Hepatic stellate cell (primary cell): ENCODE results near the gene DCAF11.
A peak's percentile ranks its signal among the peaks of the same experiment; 100 is the strongest.

Experiments used
- DNase-seq: peaks from one replicate; pipeline ENCODE4 v3.0.0; 2011; ENCODE audit warnings: low spot score

Gene DCAF11

GRCh38 chr14:24121210-24121609 lies 6.6 kb downstream of the DCAF11 start:
- no peak for DNase-seq

DNA sequence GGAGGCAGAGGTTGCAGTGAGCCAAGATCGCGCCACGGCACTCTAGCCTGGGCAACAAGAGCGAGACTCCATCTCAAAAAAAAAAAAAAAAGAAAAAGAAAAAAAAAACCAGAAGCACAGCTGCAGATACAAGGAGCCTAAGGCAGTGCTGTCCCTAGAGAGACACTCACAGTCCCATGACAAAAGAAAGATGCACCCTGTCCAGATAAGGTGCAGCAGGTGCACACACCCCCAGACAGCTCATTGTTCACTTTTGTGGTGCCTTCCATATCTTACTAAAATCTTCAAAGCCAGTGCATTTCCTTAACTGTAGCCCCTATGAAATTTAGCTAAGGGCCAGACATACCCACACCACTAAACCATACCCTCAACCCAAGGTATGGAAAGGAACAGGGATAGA lies 7.8 kb downstream of the DCAF11 start:
- DNase-seq, result no peak

DNA sequence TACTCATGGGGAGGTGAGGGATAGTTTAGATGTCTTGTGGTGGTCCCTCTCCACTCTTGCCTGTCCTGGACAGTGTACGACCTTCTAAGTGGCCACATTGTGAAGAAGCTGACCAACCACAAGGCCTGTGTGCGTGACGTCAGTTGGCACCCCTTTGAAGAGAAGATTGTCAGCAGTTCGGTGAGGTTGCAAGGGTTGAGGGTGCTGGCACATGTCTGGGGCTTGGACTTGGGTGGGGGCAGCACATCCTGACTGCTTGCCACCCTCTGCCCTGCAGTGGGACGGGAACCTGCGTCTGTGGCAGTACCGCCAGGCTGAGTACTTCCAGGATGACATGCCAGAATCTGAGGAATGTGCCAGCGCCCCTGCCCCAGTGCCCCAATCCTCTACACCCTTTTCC lies 8.3 kb downstream of the DCAF11 start:
- no peak for DNase-seq

- no peak for DNase-seq
Measured at GRCh38 chr14:24123424-24124417, 9.1 kb downstream of the DCAF11 start.

- no peak for DNase-seq
Measured at GRCh38 chr14:24126939-24127338, 12.4 kb downstream of the DCAF11 start.

DNA sequence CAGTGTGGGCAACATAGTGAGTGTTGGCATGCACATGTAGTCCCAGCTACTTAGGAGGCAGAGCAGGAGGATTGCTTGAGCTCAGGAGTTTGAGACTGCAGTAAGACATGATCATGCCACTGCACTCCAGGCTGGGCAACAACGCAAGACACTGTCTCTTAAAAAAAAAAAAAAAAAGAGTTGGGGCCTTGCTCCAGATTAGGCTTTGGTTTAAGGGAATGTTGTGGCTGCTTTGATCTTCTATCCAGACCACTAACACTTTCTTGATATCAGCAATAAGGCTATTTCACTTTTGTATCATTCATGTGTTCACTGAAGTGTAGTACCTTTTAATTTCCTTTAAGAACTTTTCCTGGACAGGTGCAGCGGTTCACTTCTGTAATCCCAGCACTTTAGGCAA lies 13.1 kb downstream of the DCAF11 start:
- no peak for DNase-seq

DNA sequence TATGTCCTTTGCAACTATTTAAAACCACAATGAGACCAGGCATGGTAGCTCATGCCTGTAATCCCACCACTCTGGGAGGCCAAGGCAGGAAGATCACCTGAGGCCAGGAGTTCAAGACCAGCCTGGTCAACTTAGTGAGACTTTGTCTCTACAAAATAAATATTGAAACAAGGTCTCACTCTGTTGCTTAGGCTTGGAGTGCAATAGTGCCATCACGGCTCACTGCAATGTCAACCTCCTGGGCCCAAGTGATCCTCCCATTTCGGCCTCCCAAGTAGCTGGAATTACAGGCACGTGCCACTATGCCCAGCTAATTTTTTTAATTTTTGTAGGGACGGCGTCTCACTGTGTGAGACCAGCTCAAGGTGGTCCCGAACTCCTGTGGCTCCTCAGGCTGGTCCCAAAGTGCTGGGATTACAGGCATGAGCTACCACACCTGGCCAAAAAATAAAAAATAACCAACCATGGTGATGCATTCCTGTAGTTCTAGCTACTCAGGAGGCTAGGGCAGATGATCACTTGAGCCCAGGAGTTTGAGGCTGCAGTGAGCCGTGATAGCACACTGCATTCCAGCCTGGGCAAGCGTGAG lies 14.9 kb downstream of the DCAF11 start:
- no peak for DNase-seq

GRCh38 chr14:24130380-24130716 lies 15.8 kb downstream of the DCAF11 start, which contains the start of gene FITM1:
FITM1 (plus strand) TSS chr14:24130659; CDS start chr14:24131564, 905 bp downstream.
- no peak for DNase-seq

DNA sequence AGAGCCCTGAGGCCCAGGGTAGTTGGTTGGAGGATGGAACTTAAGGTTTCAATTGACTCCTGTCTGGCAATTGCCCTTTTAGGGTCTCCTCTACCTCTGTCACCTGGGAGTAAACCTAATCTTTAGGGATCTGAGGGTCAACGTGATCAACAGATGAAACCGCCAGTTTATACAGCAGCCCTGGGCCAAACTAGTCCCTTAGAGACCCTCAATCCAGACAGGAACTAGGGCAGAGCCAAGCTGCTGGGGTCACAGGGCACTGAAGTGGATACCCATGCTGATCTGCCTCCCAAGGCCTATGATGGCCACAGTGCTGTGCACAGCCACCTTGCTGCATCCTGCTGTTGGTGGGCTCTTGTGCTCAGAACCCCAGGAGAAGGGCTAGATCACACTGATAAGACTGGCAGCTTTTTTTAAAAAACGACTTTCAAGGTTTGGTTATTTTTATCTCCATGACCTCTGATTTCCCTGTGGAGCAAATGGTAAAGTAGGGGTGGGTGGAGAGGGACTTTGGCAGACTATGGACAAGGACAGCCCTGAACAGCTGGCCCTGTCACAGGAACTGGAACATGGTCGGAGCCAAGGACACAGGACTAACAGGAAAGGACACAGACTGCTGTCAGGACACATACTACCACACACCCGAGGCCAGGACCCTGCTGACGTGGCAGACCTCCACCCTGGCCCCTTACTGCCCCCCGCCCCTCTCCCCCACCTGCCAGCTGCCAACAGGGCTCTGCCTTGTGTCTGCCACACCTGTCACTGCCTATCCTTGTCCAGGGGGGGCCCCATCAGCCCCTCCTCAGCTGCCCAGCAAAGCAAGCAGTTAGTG lies 16.4 kb downstream of the DCAF11 start:
- no peak for DNase-seq

DNA sequence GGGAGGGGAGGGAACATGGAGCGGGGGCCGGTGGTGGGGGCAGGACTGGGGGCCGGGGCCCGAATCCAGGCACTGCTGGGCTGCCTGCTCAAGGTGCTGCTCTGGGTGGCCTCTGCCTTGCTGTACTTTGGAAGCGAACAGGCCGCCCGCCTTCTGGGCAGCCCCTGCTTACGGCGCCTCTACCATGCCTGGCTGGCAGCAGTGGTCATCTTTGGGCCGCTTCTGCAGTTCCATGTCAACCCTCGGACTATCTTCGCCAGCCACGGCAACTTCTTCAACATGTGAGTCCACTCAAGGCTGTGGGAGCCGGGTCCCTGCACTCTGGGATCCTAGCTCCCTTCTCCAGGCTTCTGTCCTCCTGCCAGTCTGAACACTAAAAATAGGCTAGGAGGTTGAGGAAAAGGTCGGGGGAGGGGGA lies 17.0 kb downstream of the DCAF11 start:
- DNase-seq, result no peak

GRCh38 chr14:24132061-24132685 lies 17.6 kb downstream of the DCAF11 start:
- no peak for DNase-seq

DNA sequence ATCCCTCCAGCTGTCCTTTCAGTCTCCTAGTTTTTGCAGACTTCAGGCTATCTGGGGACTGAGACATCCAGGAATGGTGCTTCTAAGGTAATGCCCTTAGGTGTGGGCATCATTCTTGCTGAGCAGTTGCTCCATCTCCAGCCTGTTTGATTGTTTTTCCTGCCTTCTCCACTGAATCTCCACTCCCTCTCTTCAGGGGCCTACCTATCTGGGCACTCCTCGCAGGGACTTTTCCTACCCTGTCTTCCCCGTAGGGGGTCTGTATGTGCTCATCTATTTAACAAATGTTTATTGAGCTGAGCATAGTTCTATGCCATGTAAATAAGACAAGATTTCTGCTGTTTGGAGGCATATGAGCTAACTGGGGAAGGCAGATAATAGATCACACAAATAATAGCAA lies 18.4 kb downstream of the DCAF11 start:
- no peak for DNase-seq

DNA sequence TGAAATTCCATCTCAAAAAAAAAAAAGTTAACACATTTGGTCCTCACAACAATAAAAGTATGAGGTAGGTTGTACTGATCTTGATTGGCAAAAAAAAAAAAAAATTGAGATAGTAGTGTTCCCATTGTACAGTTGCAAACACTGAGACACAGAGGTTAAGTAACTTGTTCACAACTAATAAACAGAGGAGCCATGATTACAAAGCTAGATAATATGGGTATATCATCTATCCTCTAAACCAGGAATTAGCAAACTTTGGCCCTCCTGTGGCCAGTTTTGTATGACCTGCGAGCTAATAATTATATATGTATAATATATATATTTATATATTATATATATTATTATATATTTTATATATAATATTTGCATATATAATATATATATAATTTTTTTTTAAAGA lies 19.2 kb downstream of the DCAF11 start:
- no peak for DNase-seq

DNA sequence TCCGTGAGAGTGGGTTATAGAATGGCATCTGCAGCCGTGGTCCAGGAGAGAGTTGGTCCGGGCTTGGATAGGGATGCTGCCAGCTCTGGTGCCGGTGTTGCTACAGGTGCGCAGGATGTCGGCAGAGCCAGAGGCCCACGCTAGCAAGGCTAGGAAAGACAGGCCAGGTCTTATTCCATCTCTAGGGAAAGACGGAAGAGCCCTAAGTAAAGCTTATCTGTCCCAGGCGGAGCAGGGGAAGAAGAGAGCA lies 20.9 kb downstream of the DCAF11 start:
- DNase-seq, result peak; percentile 22

DNA sequence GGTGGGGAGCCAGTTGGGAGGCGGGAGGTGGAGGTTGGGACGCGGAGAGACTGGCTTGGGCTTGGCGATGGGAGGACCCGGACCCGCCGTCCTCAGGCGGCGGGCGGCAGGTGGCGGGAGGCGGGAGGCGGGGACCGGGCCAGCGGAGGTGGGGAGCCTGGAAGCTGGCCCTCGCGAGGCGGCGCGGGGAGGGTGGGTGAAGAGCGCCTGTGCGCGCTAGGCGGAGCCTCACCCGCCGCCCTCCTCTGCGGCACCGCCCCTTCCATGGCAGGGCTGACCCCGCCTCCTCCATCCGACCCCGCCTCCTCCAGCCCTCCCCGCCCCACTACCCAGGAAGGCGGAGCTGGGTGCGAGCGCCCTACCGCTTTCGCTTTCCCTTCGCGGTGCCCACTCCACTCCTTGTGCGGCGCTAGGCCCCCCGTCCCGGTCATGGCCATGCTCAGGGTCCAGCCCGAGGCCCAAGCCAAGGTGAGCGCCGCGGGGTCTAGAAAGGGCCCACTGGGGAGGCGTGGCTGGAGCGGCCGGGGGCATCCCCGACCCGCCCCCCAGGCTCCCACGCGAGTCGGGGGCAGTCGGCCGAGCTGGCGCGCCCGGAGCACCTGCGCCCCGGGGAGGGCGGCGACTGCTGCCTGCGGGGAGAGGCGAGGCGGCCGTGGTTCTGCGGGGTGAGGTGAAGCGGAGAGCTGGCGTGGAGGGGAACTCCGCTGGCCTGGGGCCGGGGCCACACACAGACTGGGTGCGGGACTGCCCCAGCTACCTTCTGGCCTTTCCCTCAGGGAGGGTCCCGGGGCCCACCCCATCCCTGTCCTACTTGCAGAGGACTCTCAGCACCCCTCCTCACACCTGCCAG lies 21.5 kb downstream of the DCAF11 start, which contains the start of gene PSME1:
PSME1 (plus strand) TSS at position 361 of the 850 bp plus-strand sequence; CDS start at position 430, 69 bp downstream.
- peak; percentile 96 for DNase-seq

- no peak for DNase-seq
Measured at GRCh38 chr14:24136684-24137528, 22.3 kb downstream of the DCAF11 start.

- no peak for DNase-seq
Measured at GRCh38 chr14:24137529-24138395, 23.2 kb downstream of the DCAF11 start.

GRCh38 chr14:24138396-24139271 lies 24.1 kb downstream of the DCAF11 start:
- DNase-seq, result no peak
